Activated CD8-positive, alpha-beta memory T cell treated with anti-CD3 and anti-CD28 coated beads for 36 hours (primary cell): ENCODE data around the gene CSAG2. TPM values are rescaled to one million over a fixed set of nuclear protein-coding genes. Genes with fewer than 3 reads are reported as not detected.
"Not testable (repeated sequence)": the region's sequence is repeated elsewhere in the genome, so short reads cannot be mapped to it uniquely, and the experiment has no call there.

Source experiments
- CTCF ChIA-PET: fragments of 350-600 bp; sonication (Branson Sonifier 250); formaldehyde crosslinking; loops from one replicate; lab custom pipeline; 2021; ENCODE audit warnings: antibody characterized with exemption; lab: Charles Lee
- POLR2A ChIA-PET: fragments of 350-600 bp; sonication (Branson Sonifier 250); formaldehyde crosslinking; loops from one replicate; lab custom pipeline; 2021; ENCODE audit warnings: antibody characterized with exemption; lab: Charles Lee
- total RNA-seq, 2 experiments: library from RNA; stranded (reverse); gene quantifications; one replicate each; pipeline ENCODE4 v1.2.3, GENCODE V29; 2021

CSAG2 gene, protein sequence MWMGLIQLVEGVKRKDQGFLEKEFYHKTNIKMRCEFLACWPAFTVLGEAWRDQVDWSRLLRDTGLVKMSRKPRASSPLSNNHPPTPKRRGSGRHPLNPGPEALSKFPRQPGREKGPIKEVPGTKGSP
- not detected for total RNA-seq

DNA sequence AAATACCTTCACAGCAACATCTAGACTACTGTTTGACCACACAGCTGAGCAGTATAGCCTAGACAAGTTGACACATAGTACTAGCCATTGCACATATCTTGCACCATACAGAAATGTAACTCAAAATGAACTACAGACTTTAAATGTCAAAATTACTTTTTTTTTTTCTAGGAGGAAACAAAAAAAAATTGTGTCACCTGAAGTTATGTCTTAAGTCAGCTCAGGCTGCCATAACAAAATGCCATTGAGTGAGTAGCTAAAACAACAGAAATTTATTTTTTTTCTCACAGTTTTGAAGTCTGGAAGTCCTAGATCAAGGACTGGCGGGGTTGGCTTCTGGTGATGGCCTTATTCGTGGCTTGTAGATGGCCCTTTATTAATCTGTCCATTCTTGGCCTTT lies at the start of gene CSAG2:
TSS of gene CSAG2 (minus strand) at position 101 of the 400 bp plus-strand sequence. CDS start 161 bp downstream, outside the sequence.
- CTCF ChIA-PET, POLR2A ChIA-PET: not testable (repeated sequence)

DNA sequence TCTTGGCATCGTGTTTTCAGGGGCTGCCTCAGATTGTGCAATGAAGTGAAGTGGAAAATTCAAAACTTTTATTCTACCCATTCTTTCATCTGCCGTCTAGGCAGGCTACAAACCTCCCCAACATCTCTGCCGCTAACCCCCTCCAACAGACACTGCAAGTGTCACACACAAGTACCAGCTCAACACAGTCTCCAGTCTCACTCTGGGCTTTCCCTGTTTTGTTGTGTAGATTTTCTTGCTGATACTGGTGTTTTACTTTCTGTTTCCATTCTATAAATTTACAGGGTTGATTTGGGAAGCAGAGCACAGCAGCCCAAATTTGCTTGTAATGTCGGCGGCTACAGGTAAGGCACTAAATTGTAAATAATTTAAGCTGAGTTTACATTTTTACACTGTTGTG lies 45.8 kb upstream of the CSAG2 start:
- POLR2A ChIA-PET, CTCF ChIA-PET: not testable (repeated sequence)

DNA sequence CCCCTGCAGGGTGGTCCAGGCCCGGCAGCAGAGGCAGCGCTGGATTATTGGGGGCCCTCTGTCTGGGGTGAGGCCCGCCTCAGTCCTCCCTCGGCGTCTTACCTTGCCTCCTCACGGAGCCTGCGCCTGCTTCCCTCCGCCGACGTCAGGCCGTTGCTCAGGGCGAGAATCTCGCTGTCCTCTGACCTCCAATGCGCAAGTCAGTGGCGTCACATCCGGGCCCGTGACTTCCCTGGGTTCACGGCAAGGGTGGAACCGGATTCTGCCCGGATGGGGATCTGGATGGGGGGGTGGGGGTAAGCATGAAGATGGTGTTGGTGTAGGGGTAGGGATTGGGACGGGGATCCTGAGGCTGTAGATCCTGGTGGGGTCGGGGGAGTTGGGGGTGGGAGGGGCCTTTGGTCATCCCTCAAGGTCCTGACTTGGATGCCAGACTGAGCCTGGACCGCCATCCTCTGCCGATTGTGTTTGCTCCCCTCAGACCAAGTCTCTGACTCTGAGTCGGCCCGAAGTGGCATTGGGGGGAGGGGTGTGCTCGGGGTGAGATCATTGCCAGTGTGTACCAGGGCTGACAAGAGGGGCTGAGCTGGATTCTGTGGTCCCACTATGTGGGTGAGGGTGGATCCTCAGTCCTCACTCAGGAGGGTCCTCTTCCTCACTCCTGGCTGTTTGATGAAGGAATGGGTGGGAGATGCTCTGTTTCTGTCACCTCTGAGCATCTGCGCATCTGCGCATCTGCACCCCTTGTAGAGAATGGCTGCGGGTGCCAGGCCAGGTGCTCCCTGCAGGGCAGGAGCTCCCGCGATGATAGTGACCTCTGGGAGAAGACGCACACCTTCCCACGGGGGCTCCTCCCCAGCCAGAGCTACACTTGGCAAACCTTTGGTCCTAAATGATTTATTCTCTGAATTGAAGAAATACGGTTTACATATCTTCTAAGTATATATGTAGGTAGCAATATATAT lies 44.9 kb upstream of the CSAG2 start, which contains the start of gene MAGEA2:
TSS of gene MAGEA2 (minus strand) at position 157 of the 965 bp plus-strand sequence. CDS start 2,479 bp downstream, outside the sequence.
- CTCF ChIA-PET, POLR2A ChIA-PET: not testable (repeated sequence)

DNA sequence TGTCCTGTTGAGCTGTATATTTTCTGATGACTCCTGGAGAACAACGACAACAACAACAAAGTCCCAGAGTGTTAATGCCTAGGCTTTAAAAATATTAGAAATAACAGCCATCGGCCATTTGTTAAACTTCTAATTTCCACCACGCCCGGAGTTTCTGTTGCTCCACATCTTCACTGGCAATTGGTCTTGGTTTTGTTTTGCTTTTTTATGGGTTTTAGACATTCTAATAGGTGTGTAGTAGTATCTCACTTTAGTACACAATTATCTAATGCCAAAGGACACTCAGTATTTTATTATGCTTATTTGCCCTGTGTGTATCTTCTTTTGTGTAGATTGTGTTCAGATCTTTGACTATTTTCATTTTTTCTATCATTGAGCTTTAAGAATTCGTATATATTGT lies 29.5 kb upstream of the CSAG2 start:
- POLR2A ChIA-PET, result no interaction called here

DNA sequence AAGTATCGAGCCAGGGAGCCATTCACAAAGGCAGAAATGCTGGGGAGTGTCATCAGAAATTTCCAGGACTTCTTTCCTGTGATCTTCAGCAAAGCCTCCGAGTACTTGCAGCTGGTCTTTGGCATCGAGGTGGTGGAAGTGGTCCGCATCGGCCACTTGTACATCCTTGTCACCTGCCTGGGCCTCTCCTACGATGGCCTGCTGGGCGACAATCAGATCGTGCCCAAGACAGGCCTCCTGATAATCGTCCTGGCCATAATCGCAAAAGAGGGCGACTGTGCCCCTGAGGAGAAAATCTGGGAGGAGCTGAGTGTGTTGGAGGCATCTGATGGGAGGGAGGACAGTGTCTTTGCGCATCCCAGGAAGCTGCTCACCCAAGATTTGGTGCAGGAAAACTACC lies 27.5 kb upstream of the CSAG2 start:
- POLR2A ChIA-PET, CTCF ChIA-PET: not testable (repeated sequence)

More for the DNA sequence above, 29.5 kb upstream of the CSAG2 start:
- CTCF ChIA-PET, result no interaction called here

DNA sequence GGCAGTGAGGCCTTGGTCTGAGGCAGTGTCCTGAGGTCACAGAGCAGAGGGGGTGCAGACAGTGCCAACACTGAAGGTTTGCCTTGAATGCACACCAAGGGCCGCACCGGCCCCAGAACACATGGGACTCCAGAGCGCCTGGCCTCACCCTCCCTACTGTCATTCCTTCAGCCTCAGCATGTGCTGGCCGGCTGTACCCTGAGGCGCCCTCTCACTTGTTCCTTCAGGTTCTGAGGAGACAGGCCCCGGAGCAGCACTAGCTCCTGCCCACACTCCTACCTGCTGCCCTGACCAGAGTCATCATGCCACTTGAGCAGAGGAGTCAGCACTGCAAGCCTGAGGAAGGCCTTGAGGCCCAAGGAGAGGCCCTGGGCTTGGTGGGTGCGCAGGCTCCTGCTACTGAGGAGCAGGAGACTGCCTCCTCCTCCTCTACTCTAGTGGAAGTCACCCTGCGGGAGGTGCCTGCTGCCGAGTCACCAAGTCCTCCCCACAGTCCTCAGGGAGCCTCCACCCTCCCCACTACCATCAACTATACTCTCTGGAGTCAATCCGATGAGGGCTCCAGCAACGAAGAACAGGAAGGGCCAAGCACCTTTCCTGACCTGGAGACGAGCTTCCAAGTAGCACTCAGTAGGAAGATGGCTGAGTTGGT lies 26.9 kb upstream of the CSAG2 start:
- ChIA-PET CTCF (no interaction called here), POLR2A (no interaction called here)

DNA sequence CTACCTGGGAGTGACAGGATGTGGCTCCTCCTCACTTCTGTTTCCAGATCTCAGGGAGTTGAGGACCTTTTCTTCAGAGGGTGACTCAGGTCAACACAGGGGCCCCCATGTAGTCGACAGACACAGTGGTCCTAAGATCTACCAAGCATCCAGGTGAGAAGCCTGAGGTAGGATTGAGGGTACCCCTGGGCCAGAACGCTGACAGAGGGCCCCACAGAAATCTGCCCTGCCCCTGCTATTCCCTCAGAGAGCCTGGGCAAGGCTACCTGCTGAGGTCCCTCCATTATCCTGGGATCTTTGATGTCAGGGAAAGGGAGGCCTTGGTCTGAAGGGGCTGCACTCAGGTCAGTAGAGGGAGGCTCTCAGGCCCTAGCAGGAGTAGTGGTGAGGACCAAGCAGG lies 26.0 kb upstream of the CSAG2 start:
- ChIA-PET CTCF (no interaction called here), POLR2A (no interaction called here)

DNA sequence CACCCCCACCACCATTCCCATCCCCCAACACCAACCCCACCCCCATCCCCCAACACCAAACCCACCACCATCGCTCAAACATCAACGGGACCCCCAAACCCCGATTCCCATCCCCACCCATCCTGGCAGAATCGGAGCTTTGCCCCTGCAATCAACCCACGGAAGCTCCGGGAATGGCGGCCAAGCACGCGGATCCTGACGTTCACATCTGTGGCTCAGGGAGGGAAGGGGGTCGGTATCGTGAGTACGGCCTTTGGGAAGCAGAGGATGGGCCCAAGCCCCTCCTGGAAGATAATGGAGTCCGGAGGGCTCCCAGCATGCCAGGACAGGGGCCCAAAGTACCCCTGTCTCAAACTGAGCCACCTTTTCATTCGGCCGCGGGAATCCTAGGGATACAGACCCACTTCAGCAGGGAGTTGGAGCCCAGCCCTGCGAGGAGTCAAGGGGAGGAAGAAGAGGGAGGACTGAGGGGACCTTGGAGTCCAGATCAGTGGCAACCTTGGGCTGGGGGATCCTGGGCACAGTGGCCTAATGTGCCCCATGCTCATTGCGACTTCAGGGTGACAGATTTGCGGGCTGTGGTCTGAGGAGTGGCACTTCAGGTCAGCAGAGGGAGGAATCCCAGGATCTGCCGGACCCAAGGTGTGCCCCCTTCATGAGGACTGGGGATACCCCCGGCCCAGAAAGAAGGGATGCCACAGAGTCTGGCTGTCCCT lies 25.2 kb upstream of the CSAG2 start:
- POLR2A ChIA-PET, result not testable (repeated sequence)

DNA sequence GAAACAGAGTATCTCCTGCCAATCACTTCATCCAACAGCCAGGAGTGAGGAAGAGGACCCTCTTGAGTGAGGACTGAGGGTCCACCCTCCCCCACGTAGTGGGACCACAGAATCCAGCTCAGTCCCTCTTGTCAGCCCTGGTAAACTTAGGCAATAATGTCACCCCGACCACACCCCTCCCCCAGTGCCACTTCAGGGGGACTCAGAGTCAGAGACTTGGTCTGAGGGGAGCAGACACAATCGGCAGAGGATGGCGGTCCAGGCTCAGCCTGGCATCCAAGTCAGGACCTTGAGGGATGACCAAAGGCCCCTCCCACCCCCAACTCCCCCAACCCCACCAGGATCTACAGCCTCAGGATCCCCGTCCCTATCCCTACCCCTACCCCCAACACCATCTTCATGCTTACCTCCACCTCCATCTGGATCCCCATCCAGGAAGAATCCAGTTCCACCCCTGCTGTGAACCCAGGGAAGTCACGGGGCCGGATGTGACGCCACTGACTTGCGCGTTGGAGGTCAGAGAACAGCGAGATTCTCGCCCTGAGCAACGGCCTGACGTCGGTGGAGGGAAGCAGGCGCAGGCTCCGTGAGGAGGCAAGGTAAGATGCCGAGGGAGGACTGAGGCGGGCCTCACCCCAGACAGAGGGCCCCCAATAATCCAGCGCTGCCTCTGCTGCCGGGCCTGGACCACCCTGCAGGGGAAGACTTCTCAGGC lies 24.3 kb upstream of the CSAG2 start, which contains the start of the genes CSAG1 and MAGEA12:
TSS of gene CSAG1 (minus strand) at position 461 of the 715 bp plus-strand sequence. CDS start 1,261 bp downstream, outside the sequence.
TSS of gene MAGEA12 (plus strand) at position 497 of the 715 bp plus-strand sequence. CDS start 2,405 bp downstream, outside the sequence.
- POLR2A ChIA-PET, result no interaction called here
- CTCF ChIA-PET, result no interaction called here

More for the DNA sequence above, 25.2 kb upstream of the CSAG2 start:
- CTCF ChIA-PET, result not testable (repeated sequence)

DNA sequence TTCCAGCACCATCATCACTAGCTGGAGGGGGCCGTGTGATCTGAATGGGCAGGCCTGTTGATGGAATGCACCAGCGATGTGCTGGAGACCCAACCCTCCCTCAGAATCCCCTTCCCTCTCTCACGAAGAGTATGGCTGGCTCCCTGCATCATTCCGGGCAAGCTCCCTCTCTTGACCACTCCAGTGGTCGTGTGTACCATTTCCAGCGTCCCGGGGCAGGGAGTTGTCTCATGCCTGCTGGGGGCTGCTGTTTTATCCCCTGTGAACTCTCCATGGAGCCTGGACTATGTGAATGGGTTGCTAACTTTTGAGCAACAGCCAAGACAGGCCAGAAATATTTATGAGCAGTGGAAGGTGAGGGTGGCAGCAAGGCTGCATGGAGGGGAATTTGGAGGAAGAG lies 16.3 kb upstream of the CSAG2 start:
- POLR2A ChIA-PET, result no interaction called here
- CTCF ChIA-PET, result no interaction called here

DNA sequence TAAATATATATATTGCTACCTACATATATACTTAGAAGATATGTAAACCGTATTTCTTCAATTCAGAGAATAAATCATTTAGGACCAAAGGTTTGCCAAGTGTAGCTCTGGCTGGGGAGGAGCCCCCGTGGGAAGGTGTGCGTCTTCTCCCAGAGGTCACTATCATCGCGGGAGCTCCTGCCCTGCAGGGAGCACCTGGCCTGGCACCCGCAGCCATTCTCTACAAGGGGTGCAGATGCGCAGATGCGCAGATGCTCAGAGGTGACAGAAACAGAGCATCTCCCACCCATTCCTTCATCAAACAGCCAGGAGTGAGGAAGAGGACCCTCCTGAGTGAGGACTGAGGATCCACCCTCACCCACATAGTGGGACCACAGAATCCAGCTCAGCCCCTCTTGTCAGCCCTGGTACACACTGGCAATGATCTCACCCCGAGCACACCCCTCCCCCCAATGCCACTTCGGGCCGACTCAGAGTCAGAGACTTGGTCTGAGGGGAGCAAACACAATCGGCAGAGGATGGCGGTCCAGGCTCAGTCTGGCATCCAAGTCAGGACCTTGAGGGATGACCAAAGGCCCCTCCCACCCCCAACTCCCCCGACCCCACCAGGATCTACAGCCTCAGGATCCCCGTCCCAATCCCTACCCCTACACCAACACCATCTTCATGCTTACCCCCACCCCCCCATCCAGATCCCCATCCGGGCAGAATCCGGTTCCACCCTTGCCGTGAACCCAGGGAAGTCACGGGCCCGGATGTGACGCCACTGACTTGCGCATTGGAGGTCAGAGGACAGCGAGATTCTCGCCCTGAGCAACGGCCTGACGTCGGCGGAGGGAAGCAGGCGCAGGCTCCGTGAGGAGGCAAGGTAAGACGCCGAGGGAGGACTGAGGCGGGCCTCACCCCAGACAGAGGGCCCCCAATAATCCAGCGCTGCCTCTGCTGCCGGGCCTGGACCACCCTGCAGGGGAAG lies 5.0 kb upstream of the CSAG2 start, which contains the start of gene MAGEA2B:
TSS of gene MAGEA2B (plus strand) at position 814 of the 973 bp plus-strand sequence. CDS start 2,479 bp downstream, outside the sequence.
- CTCF ChIA-PET, POLR2A ChIA-PET: not testable (repeated sequence)

DNA sequence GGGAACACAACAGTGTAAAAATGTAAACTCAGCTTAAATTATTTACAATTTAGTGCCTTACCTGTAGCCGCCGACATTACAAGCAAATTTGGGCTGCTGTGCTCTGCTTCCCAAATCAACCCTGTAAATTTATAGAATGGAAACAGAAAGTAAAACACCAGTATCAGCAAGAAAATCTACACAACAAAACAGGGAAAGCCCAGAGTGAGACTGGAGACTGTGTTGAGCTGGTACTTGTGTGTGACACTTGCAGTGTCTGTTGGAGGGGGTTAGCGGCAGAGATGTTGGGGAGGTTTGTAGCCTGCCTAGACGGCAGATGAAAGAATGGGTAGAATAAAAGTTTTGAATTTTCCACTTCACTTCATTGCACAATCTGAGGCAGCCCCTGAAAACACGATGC lies 4.1 kb upstream of the CSAG2 start:
- POLR2A ChIA-PET, CTCF ChIA-PET: not testable (repeated sequence)

DNA sequence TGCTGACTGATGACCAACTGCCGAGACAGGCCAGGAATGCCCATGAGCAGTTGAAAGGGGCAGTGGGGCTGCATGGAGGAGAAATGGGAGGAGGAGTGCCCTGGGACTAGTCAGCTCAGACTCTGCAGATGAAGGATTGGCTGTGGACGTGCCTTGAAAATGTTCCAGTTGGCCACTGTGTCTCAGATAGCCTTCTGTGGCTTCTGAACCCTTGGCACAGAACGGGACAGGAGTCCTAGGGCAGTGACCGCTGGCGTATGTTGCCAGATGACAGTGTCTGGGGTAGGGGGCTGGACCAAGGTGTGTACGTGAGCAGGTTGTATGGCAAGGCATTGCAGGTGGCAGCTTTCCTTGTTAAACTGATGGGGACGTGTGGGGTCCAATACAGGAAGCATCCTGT lies 2.6 kb downstream of the CSAG2 start:
- CTCF ChIA-PET, POLR2A ChIA-PET: not testable (repeated sequence)

DNA sequence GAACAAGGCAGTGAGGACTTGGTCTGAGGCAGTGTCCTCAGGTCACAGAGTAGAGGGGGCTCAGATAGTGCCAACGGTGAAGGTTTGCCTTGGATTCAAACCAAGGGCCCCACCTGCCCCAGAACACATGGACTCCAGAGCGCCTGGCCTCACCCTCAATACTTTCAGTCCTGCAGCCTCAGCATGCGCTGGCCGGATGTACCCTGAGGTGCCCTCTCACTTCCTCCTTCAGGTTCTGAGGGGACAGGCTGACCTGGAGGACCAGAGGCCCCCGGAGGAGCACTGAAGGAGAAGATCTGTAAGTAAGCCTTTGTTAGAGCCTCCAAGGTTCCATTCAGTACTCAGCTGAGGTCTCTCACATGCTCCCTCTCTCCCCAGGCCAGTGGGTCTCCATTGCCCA lies 8.7 kb downstream of the CSAG2 start:
- POLR2A ChIA-PET, CTCF ChIA-PET: not testable (repeated sequence)

DNA sequence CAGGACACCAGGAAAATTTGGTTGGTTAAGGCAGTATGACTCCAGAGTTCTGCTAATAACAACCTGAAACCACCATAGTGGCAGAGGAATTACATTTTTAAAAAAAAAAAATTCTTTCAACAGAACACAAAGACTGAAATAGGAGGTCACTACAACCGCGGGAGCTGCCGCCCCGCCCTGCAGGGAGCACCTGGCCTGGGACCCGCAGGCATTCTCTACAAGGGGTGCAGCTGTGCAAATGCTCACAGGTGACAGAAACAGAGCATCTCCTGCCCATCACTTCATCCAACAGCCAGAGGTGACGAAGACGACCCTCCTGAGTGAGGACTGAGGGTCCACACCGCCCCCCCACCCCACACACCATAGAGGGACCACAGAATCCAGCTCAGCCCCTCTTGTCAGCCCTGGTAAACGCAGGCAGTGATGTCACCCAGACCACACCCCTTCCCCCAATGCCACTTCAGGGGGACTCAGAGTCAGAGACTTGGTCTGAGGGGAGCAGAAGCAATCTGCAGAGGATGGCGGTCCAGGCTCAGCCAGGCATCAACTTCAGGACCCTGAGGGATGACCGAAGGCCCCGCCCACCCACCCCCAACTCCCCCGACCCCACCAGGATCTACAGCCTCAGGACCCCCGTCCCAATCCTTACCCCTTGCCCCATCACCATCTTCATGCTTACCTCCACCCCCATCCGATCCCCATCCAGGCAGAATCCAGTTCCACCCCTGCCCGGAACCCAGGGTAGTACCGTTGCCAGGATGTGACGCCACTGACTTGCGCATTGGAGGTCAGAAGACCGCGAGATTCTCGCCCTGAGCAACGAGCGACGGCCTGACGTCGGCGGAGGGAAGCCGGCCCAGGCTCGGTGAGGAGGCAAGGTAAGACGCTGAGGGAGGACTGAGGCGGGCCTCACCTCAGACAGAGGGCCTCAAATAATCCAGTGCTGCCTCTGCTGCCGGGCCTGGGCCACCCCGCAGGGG lies 10.8 kb downstream of the CSAG2 start, which contains the start of gene MAGEA3:
TSS of gene MAGEA3 (plus strand) at position 843 of the 980 bp plus-strand sequence. CDS start 2,039 bp downstream, outside the sequence.
- CTCF ChIA-PET, POLR2A ChIA-PET: not testable (repeated sequence)

DNA sequence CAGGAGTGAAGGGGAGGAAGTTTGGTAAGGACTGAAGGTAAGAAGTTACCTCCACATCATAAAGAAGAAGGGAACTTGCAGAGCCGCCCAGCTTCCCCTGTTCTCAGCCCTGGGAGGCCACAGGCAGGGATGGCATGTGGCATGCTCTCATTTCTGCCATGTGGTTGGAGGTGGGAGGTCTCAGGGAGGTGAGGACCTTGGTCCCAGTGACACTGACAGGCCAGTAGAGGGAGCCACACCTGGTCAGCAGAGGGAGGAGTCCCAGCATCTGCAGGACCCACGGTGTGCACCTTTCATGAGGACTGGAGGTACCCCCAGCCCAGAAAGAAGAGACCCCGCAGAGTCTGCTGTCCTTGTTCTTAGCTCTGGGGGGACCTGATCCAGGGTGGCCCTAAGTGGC lies 28.1 kb downstream of the CSAG2 start:
- POLR2A ChIA-PET, result not testable (repeated sequence)

More for the DNA sequence above, 28.1 kb downstream of the CSAG2 start:
- CTCF ChIA-PET, result not testable (repeated sequence)
